ENCODE measurements around the gene SRC.

GRCh38 chr20:37393196-37393862 lies 47.4 kb downstream of the SRC start:
- TF ChIP-seq CTCF (IDR thresholded peaks at IDR 0.05; ENCODE audit: insufficient read depth, low read length) = no peak
- TF ChIP-seq POLR2AphosphoS5 (IDR thresholded peaks at IDR 0.05; ENCODE audit: low read depth) = no peak

Measured in HL-60 (cell line).